H9 (cell line): Measurements from ENCODE around the gene SEMA4D. TPM values are rescaled to one million over a fixed set of nuclear protein-coding genes. Genes with fewer than 3 reads are reported as not detected.
A peak's percentile ranks its signal among the peaks of the same experiment; 100 is the strongest.

Experiments
- DNase-seq: peaks from one replicate; pipeline ENCODE4 v3.0.0-alpha.2; 2017
- H2AFZ ChIP-seq: one replicate; pipeline ENCODE4 v1.6.1; 2013; ENCODE audit warnings: mild to moderate bottlenecking, low read length, control low read depth, moderate library complexity
- H2AK5ac ChIP-seq: 2 replicates; pipeline ENCODE4 v1.6.1; 2013; ENCODE audit warnings: low read length, control low read depth, mixed read lengths; ENCODE audit not compliant: insufficient read length
- H2BK120ac ChIP-seq: one replicate; pipeline ENCODE4 v1.6.1; 2013; ENCODE audit warnings: low read depth, mild to moderate bottlenecking, low read length, control low read depth, inconsistent platforms; ENCODE audit not compliant: poor library complexity, severe bottlenecking
- H2BK12ac ChIP-seq: 2 replicates; pipeline ENCODE4 v1.6.1; 2013; ENCODE audit warnings: low read length, control low read depth, mixed read lengths, low read depth; ENCODE audit not compliant: insufficient read length
- H2BK15ac ChIP-seq: 2 replicates; pipeline ENCODE4 v1.6.1; 2013; ENCODE audit warnings: low read depth, low read length, control low read depth
- H2BK20ac ChIP-seq: one replicate; pipeline ENCODE4 v1.6.1; 2013; ENCODE audit warnings: low read depth, mild to moderate bottlenecking, low read length, control low read depth, inconsistent platforms; ENCODE audit not compliant: poor library complexity, severe bottlenecking
- H2BK5ac ChIP-seq: 2 replicates; pipeline ENCODE4 v1.6.1; 2013; ENCODE audit warnings: low read length, control low read depth, mixed read lengths; ENCODE audit not compliant: insufficient read length
- H3K14ac ChIP-seq: 2 replicates; pipeline ENCODE4 v1.6.1; 2013; ENCODE audit warnings: low read length, control low read depth; ENCODE audit not compliant: insufficient read depth
- H3K18ac ChIP-seq: 2 replicates; pipeline ENCODE4 v1.6.1; 2013; ENCODE audit warnings: low read depth, mild to moderate bottlenecking, mixed read lengths, low read length, control low read depth; ENCODE audit not compliant: insufficient read length
- H3K23ac ChIP-seq: 2 replicates; pipeline ENCODE4 v1.6.1; 2013; ENCODE audit warnings: low read length, control low read depth, mixed read lengths, low read depth; ENCODE audit not compliant: insufficient read length
- H3K23me2 ChIP-seq: 2 replicates; pipeline ENCODE4 v1.6.1; 2013; ENCODE audit warnings: low read depth, mild to moderate bottlenecking, mixed read lengths, low read length, control low read depth; ENCODE audit not compliant: insufficient read length, poor library complexity, severe bottlenecking
- H3K27ac ChIP-seq: 2 replicates; pipeline ENCODE4 v1.5.1; 2013; ENCODE audit warnings: low read length, control low read depth, mixed read lengths, low read depth; ENCODE audit not compliant: insufficient read length
- H3K27me3 ChIP-seq: 2 replicates; pipeline ENCODE4 v1.6.1; 2013; ENCODE audit warnings: low read length, control low read depth, inconsistent platforms; ENCODE audit not compliant: insufficient read depth
- H3K4ac ChIP-seq: 2 replicates; pipeline ENCODE4 v1.6.1; 2013; ENCODE audit warnings: low read depth, mild to moderate bottlenecking, control low read depth, inconsistent platforms, low read length, moderate library complexity
- H3K4me1 ChIP-seq: 2 replicates; pipeline ENCODE4 v1.6.1; 2013; ENCODE audit warnings: low read length, control low read depth, inconsistent platforms; ENCODE audit not compliant: insufficient read depth
- H3K4me2 ChIP-seq: 2 replicates; pipeline ENCODE4 v1.6.1; 2013; ENCODE audit warnings: low read length, control low read depth, mixed read lengths; ENCODE audit not compliant: insufficient read length, insufficient read depth
- H3K56ac ChIP-seq: 2 replicates; pipeline ENCODE4 v1.6.1; 2013; ENCODE audit warnings: low read depth, mild to moderate bottlenecking, mixed read lengths, low read length, control low read depth; ENCODE audit not compliant: insufficient read length
- H3K79me1 ChIP-seq: 2 replicates; pipeline ENCODE4 v1.6.1; 2013; ENCODE audit warnings: low read depth, mild to moderate bottlenecking, moderate library complexity, low read length, control low read depth, inconsistent platforms; ENCODE audit not compliant: insufficient read depth, poor library complexity, severe bottlenecking
- H3K79me2 ChIP-seq: 2 replicates; pipeline ENCODE4 v1.6.1; 2013; ENCODE audit warnings: low read length, control low read depth, inconsistent platforms; ENCODE audit not compliant: insufficient read depth
- H3K9ac ChIP-seq: 2 replicates; pipeline ENCODE4 v1.6.1; 2013; ENCODE audit warnings: low read length, control low read depth, mixed read lengths; ENCODE audit not compliant: insufficient read length; ENCODE audit errors: extremely low read depth
- H3K9me3 ChIP-seq: one replicate; pipeline ENCODE4 v1.6.1; 2013; ENCODE audit warnings: low read depth, low read length, inconsistent platforms; ENCODE audit not compliant: control insufficient read depth
- H3T11ph ChIP-seq: one replicate; pipeline ENCODE4 v1.6.1; 2013; ENCODE audit warnings: mild to moderate bottlenecking, low read length, control low read depth, inconsistent platforms
- H4K20me1 ChIP-seq: one replicate; pipeline ENCODE4 v1.6.1; 2013; ENCODE audit not compliant: control insufficient read depth, insufficient read length, insufficient read depth
- H4K5ac ChIP-seq: 2 replicates; pipeline ENCODE4 v1.6.1; 2013; ENCODE audit warnings: low read depth, mild to moderate bottlenecking, mixed read lengths, low read length, control low read depth; ENCODE audit not compliant: insufficient read length
- H4K8ac ChIP-seq: replicated peaks from 2 replicates; pipeline ENCODE4 v1.6.1; 2013; ENCODE audit warnings: low read length, control low read depth, mixed read lengths, low read depth; ENCODE audit not compliant: insufficient read length
- H4K91ac ChIP-seq: 2 replicates; pipeline ENCODE4 v1.6.1; 2013; ENCODE audit warnings: low read depth, mild to moderate bottlenecking, moderate library complexity, mixed read lengths, low read length, control low read depth; ENCODE audit not compliant: insufficient read length
- H3K27ac Mint-ChIP-seq, 3 experiments: 2 replicates in 2 of 3; 3 replicates in 1 of 3; pipeline ENCODE4 v1.8.0; 2020 to 2021; ENCODE audit warnings: mixed read lengths in 3 of 3, mild to moderate bottlenecking in 1 of 3, moderate library complexity in 1 of 3
- H3K27me3 Mint-ChIP-seq: 2 replicates; pipeline ENCODE4 v1.8.0; 2021; ENCODE audit warnings: low read depth, mild to moderate bottlenecking, moderate library complexity, mixed read lengths
- H3K36me3 Mint-ChIP-seq, 3 experiments: 2 replicates in 2 of 3; 3 replicates in 1 of 3; pipeline ENCODE4 v1.8.0; 2020 to 2021; ENCODE audit warnings: low read depth in 3 of 3, mixed read lengths in 3 of 3; ENCODE audit not compliant: insufficient read depth in 1 of 3
- H3K4me1 Mint-ChIP-seq, 2 experiments: 2 replicates each; pipeline ENCODE4 v1.8.0; 2020; ENCODE audit warnings: mixed read lengths in 2 of 2
- H3K4me3 Mint-ChIP-seq, 2 experiments: 2 replicates in 1 of 2; 3 replicates in 1 of 2; pipeline ENCODE4 v1.8.0; 2020 to 2021; ENCODE audit warnings: mild to moderate bottlenecking in 2 of 2, mixed read lengths in 2 of 2, moderate library complexity in 1 of 2
- H3K9me3 Mint-ChIP-seq, 2 experiments: 2 replicates in 1 of 2; 3 replicates in 1 of 2; pipeline ENCODE4 v1.8.0; 2020; ENCODE audit warnings: mild to moderate bottlenecking in 2 of 2, mixed read lengths in 2 of 2, moderate library complexity in 1 of 2
- WGBS: extraction: QIAGEN DNeasy Blood & Tissue Kit; methylation state at CpG from one replicate; pipeline ENCODE4 v1.1.7; 2013; ENCODE audit warnings: missing lambda C conversion rate, low lambda C conversion rate, mixed read lengths; ENCODE audit not compliant: insufficient read length; ENCODE audit errors: extremely low coverage; 5-methylcytosine and 5-hydroxymethylcytosine counted together
- total RNA-seq: library from RNA; stranded (reverse); gene quantifications from 2 replicates; pipeline ENCODE4 v1.2.1, GENCODE V29; 2021
- TF ChIP-seq, protein P1 (sequence below): fragments of 200-600 bp; sonication (generic); conservative IDR thresholded peaks from 3 replicates; pipeline ENCODE4 v1.8.0; 2021; ENCODE audit warnings: antibody characterized with exemption, mild to moderate bottlenecking

The SEMA4D gene
- total RNA-seq, 1 experiment from 2014 or later = 47.2 TPM

DNA sequence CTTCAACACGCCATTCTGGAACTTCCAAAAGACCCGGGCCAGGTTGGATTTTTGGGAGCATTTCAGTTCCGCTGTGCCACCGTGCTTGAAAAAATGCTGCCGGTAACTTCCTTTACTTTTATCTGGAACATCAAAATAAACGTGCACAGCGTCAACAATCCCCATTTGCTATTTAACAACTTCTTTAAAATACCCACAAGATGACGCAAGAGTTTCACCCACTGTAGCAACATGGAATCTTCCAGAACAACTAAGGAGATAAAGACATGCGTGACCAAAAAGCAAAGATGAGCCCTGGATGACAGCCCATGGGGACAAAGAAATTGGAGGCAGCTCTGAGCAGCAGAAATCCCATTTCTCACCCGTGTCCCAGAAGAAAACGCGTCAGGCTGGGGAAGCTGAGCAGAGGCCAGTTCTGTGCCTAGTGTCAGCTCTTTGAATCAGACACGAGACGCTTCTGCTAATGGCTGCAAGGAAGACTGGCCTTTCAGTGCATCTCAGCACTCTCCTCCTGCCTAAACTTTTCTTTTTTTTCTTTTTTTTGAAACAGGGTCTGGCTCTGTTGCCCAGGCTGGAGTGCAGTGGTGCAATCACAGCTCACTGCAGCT is 118.3 kb downstream of the SEMA4D start:
- no peak overlapping the region for H2AK5ac ChIP-seq
- H3K79me1 ChIP-seq = no peaks in the 10 kb centered on the region
- TF ChIP-seq, protein P1, sequence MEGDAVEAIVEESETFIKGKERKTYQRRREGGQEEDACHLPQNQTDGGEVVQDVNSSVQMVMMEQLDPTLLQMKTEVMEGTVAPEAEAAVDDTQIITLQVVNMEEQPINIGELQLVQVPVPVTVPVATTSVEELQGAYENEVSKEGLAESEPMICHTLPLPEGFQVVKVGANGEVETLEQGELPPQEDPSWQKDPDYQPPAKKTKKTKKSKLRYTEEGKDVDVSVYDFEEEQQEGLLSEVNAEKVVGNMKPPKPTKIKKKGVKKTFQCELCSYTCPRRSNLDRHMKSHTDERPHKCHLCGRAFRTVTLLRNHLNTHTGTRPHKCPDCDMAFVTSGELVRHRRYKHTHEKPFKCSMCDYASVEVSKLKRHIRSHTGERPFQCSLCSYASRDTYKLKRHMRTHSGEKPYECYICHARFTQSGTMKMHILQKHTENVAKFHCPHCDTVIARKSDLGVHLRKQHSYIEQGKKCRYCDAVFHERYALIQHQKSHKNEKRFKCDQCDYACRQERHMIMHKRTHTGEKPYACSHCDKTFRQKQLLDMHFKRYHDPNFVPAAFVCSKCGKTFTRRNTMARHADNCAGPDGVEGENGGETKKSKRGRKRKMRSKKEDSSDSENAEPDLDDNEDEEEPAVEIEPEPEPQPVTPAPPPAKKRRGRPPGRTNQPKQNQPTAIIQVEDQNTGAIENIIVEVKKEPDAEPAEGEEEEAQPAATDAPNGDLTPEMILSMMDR = no peak
- peak overlapping the region in 1 of 3 experiments; percentile 32; a peak in 2 of 7 replicates for H3K27ac Mint-ChIP-seq
- no peak overlapping the region for H3K9ac ChIP-seq
- no peaks in the 10 kb centered on the region for H3K9me3 ChIP-seq
- no peaks in the 10 kb centered on the region for H3K79me2 ChIP-seq
- H3K23ac ChIP-seq = no peak overlapping the region
- no peak overlapping the region for H3K14ac ChIP-seq
- no peak overlapping the region for H3K4me2 ChIP-seq
- no peak overlapping the region for H3K18ac ChIP-seq
- no CpG with 5 or more reads among the region's 14 CpGs for WGBS
- no peak overlapping the region for H2BK120ac ChIP-seq
- no peak overlapping the region for H2BK5ac ChIP-seq
- H3K4me1 ChIP-seq = no peaks in the 10 kb centered on the region
- H4K20me1 ChIP-seq = no peaks in the 10 kb centered on the region
- no peak overlapping the region for H4K8ac ChIP-seq
- H3K27me3 ChIP-seq = no peaks in the 10 kb centered on the region
- H3K56ac ChIP-seq = no peak overlapping the region
- H3K23me2 ChIP-seq = no peaks in the 10 kb centered on the region
- H3K9me3 Mint-ChIP-seq = no peaks in the 10 kb centered on the region
- no peak overlapping the region for H3K4me3 Mint-ChIP-seq
- no peak for DNase-seq
- no peak overlapping the region for H4K5ac ChIP-seq
- no peak overlapping the region for H2BK15ac ChIP-seq
- no peak overlapping the region for H4K91ac ChIP-seq
- no peak overlapping the region for H3K27ac ChIP-seq
- H2BK20ac ChIP-seq = no peak overlapping the region
- H3K27me3 Mint-ChIP-seq = no peaks in the 10 kb centered on the region
- no peak overlapping the region for H3K4ac ChIP-seq
- H2AFZ ChIP-seq = no peak overlapping the region
- no peak overlapping the region for H2BK12ac ChIP-seq
- peaks cover 5% of the 10 kb centered on the region in 2 experiments; a peak in 2 of 4 replicates for H3K4me1 Mint-ChIP-seq
- H3K36me3 Mint-ChIP-seq = peaks cover 12 to 70% (median 65%) of the 10 kb centered on the region in 3 experiments; a peak in 6 of 7 replicates
- no peak overlapping the region for H3T11ph ChIP-seq
